GM18868 (cell line): ENCODE results near the gene NHLH2.

Experiments used
- ATAC-seq: cut with Tn5 transposase; IDR thresholded peaks from one replicate; pipeline ENCODE4 v1.9.1; 2021; ENCODE audit warnings: mild to moderate bottlenecking, moderate library complexity; ENCODE audit not compliant: unreplicated experiment

The NHLH2 gene

DNA sequence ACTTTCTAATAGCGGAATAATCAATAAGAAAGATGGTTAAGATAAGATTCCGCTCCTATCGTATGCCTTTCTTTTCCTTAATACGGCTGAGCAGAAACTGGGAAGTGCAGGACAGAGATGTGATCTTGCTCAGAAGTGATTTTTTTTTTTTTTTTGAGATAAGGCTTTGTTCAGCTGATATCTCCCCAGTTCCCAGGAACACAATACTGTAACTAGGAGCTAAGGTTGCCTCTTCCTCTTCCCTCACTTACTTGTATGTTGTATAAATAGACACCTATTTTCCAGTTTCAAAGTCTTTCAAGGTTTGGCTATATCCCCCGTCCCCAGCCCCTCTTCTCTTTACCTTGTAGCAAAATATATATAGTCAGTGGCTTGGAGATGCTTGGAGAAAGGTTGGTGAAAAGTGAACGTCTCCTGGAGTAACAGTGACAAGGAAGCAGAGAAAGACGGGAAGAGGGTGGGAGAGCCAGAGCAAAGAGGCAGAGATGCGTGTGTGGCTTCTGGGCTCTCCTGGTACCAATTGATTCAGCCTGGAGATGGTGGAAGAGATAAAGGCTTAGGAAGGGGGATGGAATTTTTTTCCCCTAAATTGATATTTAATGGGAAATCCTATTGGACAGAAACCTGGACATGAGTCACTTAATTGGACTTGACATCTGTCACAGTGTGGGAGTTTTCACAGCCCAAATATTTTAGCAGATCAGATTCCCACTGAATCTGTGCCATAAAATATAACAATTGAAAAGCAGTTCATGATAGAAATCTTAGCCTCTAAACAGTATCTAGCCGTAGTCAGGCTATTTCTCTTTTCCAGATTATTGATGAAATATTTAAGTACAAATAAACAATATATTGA is at the start of gene NHLH2:
TSS of gene NHLH2 (minus strand) at position 522 of the 856 bp plus-strand sequence. CDS start 2,754 bp downstream, outside the sequence.
- ATAC-seq: no peak

DNA sequence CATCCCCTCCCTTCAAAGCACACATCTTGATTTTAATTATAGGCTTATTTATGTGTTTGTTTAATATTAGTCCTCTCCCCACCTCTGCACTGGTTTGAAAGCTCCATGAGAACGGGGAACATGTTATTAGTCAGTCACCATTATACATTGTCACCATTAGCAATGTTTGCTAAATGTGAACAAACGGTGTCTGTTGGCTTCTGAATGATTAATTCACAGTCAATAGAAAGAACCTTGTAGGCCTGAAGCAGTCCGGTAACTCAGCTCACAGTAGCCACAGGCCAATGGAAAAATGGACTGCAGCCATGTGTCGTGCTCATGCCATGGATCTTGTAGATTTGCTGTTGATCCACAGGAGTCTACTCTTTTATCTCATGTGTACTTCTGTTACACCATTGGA is 49.7 kb upstream of the NHLH2 start:
- no peak for ATAC-seq

DNA sequence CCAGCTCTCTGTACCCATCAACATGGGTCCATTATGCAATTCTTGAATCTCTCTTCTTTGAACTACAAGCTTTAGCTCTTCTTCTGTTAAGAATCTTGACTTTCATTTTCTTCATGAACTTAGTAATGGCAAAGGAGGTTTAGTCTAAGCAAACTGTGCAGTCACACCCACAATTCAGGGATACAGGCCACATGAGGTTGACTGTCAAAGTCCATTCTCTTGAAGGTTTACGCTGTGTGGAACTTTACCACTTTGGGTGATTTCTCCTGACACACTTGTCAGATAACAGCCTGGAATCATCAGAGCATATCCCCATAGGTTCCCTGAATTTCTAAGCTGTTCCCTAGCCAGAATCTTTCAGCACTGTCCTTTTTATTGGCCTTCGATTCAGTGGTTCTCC is 48.0 kb upstream of the NHLH2 start:
- no peak for ATAC-seq

DNA sequence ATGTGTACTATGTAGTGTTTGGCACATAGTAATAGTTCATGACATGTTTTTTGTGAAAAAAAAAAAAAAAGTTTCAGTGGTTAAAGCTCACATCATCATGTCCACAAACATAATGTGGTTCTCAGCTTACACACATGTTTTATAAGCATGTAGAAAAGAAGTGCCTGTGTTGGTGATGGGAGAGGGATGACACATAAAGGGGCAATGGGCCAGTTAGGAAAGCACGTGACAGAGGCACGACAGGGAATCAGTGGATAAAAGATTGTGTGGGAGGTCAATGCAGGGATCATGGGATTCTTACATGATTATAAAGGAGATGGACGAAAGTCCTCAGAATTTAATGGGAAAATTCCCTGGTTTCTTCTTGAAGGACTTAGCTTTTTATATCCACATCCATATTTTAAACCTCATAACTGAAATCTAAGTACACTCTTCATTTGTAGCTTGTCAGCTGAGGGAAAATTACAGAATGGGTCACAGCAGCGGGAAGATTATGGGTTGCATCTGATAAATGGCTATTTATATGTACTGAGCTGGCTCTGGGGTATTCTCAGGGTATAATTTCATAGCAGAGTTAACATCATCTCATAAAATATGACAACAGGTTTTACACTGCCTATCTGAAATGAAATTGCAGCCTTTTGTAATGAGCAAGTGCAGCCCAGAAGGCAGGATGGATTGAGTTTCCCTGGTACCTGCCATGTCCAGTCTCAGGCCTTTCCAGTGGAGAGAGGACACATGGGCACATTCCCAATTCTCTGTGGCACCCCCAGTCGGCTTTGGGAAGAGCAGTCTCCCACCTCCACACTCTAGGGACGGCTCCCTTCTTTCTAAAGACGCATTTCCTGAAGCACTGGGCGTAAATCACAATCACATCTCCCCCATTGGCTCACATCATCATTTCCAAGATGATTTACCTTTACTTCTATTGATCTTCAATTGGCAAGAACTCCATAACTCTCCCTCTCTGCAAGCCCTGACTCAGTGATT is 42.3 kb upstream of the NHLH2 start:
- no peak for ATAC-seq

GRCh38 chr1:115880981-115881672 is 40.2 kb upstream of the NHLH2 start:
- no peak for ATAC-seq

- no peak for ATAC-seq
Measured at GRCh38 chr1:115879977-115880376, 39.1 kb upstream of the NHLH2 start.

DNA sequence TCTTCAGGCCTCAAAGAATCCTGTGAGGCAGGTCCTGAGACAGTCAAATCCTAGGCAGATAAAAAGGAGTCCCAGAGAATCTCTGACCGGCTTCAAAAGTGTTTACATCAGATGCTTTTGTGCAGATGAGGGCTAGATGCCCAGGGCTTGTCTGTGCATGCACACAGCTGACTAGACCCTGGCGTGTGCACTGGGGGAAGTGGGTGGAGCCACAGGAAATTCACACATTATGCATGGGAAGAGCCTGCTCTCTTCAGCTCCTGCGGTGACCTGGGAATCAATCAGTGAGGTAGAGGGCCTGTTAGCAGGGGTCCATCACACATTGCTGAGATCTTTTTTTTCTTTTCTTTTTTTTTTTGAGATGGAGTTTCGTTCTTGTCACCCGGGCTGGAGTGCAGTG is 36.6 kb upstream of the NHLH2 start:
- no peak for ATAC-seq

- ATAC-seq: no peak
Measured at GRCh38 chr1:115874904-115875303, 34.0 kb upstream of the NHLH2 start.

GRCh38 chr1:115874497-115874896 is 33.6 kb upstream of the NHLH2 start:
- ATAC-seq: no peak

DNA sequence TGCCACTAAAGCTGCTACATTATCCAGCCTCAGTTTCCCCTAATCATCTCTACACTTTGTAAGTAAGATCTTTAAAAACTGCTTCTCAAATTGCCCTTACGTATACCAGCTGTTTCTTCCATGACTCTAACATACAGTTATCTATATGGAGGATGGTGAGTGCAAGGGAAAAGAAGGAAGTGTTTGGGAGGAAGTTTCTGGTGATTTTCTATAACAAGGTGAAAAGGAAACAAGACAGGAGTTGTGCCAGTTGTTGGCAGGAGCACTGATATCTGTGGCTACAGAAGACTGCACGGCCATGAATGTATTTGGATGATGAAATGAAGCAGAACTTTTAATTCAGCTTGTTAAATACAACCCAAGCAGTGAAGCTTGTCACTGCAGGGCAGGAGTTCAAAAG is 32.3 kb upstream of the NHLH2 start:
- no peak for ATAC-seq

GRCh38 chr1:115869064-115869463 is 28.1 kb upstream of the NHLH2 start:
- ATAC-seq: no peak

- no peak for ATAC-seq
Measured at GRCh38 chr1:115867216-115867615, 26.3 kb upstream of the NHLH2 start.

GRCh38 chr1:115865704-115866380 is 24.9 kb upstream of the NHLH2 start:
- ATAC-seq: no peak

GRCh38 chr1:115862403-115862802 is 21.5 kb upstream of the NHLH2 start:
- ATAC-seq: no peak

GRCh38 chr1:115854005-115854404 is 13.1 kb upstream of the NHLH2 start:
- no peak for ATAC-seq

DNA sequence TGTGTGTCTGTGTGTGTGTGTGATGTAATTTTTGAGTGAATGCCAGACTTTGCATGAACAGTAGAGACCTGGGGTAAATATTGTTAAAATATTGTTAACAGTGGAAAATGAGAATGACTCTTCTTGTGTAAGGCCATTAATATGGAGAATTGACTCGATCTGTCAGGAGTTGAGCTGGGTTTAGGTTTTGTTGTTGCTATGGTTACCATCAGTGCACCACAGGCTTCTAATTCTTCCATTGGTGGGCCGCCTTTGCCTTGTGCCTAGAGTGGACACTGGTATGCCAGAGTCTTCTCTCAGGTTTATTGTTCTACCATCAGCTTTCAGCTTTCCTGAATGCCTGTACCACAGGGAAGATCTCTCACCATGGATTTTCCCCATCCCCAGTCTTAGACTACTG is 10.0 kb upstream of the NHLH2 start:
- no peak for ATAC-seq

- no peak for ATAC-seq
Measured at GRCh38 chr1:115847787-115848186, 6.9 kb upstream of the NHLH2 start.

DNA sequence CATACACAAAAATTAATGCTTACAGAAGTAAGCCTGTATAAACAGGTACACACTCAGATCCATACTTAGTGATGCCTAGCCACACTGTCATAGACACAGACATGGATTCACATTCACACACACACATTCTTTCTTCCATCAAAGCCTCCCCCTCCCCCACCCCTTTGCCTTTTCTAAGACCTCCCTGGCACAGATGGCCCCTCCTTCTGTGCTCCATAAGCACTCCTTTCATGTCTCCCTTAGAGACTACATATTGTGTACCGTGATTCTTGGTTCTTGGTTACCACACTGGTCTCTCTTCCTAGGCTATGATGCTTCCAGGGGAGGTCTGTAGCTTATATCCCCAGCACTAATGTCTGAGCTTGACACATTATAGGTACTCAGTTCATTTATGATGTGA is 2.0 kb upstream of the NHLH2 start:
- no peak for ATAC-seq

DNA sequence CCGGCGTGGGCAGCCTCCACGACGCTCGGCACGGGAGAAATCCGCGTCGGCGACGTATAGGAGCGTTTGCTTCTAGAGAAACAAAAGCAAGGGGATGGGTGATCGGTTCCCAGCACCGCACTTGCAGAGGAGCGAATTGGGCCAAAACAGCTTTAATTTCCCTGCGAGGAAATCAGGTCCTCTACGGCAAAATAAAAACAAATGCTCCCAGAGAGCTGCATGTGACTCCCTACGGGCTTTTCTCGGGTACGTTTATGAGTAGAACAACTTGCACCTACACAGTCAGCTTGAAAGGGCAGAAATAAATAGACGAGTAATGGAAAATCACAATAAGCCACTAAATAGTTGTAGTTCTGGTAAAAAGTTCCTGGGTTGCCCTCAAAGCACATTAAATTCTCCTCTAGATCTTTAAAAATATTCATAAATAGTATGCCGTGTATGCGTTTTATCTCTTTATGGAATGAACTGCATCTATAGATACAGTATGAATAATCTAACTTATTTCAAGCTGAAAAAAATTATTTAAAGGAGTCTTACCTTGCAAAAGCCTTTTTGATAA is 1.2 kb downstream of the NHLH2 start:
- no peak for ATAC-seq

GRCh38 chr1:115839029-115839678 is 1.8 kb downstream of the NHLH2 start:
- ATAC-seq: no peak
